ENCODE measurements around the gene FHIT.

- TF ChIP-seq SIN3A (IDR thresholded peaks at IDR 0.05; ENCODE audit: borderline replicate concordance, low read depth, low read length): no peak
- peak; percentile 56 for TF ChIP-seq CTCF (IDR thresholded peaks at IDR 0.05)
Measured at GRCh38 chr3:60582288-60582687, 669.0 kb downstream of the FHIT start.
